HFF-Myc (cell line): ENCODE data around the gene YJU2.

ENCODE experiments used
- DNase-seq: peaks from one replicate; pipeline ENCODE4 v3.0.0-alpha.2; 2011; ENCODE audit warnings: low read depth; ENCODE audit errors: extremely low read depth
- H3K4me3 ChIP-seq: replicated peaks from 2 replicates; pipeline ENCODE4 v1.5.1; 2011; ENCODE audit warnings: low read depth, mild to moderate bottlenecking, control low read depth, low read length
- TF ChIP-seq, protein P1 (sequence below): IDR thresholded peaks from 2 replicates; pipeline ENCODE4 v1.5.1; 2012; ENCODE audit warnings: mild to moderate bottlenecking, low read depth, low read length, control low read depth; ENCODE audit errors: missing control alignments

Gene YJU2

DNA sequence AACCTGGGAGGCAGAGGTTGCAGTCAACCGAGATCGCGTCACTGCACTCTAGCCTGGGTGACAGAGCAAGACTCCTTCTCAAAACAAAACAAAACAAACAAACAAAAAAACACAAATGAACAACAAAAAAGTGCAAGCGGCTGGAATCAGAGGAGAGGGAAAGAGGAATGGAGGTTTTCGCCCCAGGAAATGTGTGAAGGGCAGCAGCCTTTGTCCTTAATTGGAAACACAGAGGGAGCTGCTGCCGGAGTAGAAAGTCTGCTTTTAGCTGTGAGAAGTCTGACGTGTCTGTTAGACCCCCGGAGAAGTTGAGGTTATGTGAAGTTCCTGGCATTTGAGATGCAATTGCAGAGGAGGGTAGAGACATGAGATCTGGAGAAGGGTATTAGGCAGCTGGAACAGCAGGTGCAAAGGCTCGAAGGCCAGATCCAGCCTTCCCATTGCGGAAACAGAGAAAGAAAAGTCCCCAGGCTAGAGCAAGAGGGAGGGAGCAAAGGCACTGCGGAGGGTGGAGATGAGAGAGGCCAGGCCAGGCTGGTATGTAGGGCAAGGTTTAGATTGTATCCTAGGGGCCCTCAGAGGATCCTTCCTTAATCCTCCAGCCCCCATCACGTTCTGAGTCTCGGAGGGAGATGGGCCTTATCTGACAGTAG lies 54.8 kb downstream of the YJU2 start:
- H3K4me3 ChIP-seq = no peak overlapping the region
- no peak for DNase-seq
- TF ChIP-seq, protein P1, sequence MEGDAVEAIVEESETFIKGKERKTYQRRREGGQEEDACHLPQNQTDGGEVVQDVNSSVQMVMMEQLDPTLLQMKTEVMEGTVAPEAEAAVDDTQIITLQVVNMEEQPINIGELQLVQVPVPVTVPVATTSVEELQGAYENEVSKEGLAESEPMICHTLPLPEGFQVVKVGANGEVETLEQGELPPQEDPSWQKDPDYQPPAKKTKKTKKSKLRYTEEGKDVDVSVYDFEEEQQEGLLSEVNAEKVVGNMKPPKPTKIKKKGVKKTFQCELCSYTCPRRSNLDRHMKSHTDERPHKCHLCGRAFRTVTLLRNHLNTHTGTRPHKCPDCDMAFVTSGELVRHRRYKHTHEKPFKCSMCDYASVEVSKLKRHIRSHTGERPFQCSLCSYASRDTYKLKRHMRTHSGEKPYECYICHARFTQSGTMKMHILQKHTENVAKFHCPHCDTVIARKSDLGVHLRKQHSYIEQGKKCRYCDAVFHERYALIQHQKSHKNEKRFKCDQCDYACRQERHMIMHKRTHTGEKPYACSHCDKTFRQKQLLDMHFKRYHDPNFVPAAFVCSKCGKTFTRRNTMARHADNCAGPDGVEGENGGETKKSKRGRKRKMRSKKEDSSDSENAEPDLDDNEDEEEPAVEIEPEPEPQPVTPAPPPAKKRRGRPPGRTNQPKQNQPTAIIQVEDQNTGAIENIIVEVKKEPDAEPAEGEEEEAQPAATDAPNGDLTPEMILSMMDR = no peak

DNA sequence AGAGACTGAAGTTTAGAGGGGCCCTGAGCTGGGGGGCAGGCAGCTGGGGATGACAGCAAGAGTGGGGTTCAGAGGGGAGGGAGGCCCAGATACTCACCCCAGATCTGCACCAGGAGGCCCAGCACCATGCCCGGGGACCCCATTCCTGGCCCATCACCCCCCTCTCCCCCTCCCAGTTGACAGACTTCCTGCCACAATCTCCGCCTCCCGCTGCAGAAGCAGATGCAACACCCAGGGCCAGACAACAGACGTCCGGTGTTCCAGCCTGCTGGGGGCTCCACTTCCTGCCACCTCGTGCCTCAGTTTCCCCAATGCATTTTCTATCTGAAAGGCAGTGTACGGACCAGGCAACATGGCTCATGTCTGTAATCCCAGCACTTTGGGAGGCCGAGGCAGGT lies 55.4 kb downstream of the YJU2 start, which contains the start of gene TMIGD2:
TMIGD2 (minus strand) TSS at position 147 of the 398 bp plus-strand sequence; CDS start at position 143, 4 bp downstream.
- TF ChIP-seq, protein P1 = no peak
- DNase-seq = no peak
- H3K4me3 ChIP-seq = no peak within 1 kb of the TSS

DNA sequence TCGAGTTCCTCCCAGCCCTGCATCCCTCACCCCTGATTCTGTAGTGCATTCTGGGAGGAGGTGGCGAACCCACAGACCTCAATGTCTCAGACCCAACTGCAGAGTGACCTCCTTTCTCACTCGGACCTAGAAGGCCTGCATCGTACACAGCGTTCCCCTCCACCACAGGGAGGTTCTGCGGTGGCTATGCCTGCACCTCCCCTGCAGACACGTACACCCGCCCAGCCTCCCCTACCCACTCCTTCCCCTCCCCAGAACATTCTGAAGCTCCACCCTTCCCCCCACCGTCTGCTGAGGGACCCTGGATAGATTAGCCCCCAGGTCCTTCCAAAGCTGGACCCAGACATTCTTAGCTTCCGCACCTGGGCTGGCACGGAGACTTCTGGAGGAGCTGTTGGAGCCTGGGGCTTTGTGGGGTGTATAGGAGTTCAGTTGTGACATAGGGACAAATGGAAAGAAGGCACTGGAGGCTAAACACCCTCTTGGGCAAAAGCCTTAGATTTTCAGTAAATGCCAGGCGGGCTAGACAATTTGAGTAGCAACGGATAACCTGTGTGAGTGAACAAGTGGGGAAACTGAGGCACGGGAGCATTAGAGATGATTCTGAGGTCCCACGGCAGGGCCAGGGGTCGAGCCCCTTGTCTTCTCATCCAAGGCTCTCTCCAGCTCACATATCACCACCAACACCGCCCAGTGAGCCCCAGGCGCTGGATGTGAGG lies 57.1 kb downstream of the YJU2 start:
- peak overlapping the region; percentile 35 for H3K4me3 ChIP-seq
- DNase-seq = no peak
- TF ChIP-seq, protein P1 = no peak

DNA sequence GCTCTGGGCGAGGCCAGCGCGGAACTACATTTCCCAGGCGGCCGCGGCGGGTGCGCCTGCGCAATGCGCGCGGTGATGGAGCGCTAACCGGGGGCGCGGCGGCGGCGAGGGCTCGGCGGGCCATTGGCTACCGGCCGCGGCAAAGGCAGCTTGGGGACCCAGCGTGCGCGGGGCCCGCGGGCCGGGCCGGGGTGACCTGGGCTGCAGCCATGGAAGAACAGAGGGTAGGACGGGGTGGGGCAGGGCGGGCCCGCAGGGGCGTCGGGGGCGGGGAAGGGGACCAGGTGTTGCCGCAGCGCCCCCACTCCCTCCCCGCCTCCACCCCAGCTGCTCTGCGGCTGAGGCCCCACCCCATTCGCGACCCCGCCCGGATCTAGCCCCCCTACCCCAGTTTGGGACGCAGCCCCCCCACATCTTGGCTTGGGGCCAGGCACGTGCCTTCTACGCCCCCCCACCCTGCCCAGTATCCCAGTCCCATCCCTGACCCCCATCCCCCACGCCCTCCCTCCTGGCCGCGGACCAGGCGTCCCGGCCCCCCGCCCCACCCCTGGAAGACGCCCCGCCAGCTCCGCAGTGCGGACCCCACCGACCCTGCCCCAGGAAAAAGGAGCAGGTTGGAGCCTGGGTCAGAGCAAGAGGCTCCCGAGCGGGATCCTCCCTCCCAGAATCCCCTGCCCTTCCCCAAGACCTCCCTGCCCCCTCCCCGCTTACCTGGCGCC lies 57.8 kb downstream of the YJU2 start, which contains the start of gene FSD1:
FSD1 (plus strand) TSS at position 61 of the 719 bp plus-strand sequence; CDS start at position 210, 149 bp downstream.
- DNase-seq = no peak
- TF ChIP-seq, protein P1 = no peak
- peak within 1 kb of the TSS; percentile 35 for H3K4me3 ChIP-seq

DNA sequence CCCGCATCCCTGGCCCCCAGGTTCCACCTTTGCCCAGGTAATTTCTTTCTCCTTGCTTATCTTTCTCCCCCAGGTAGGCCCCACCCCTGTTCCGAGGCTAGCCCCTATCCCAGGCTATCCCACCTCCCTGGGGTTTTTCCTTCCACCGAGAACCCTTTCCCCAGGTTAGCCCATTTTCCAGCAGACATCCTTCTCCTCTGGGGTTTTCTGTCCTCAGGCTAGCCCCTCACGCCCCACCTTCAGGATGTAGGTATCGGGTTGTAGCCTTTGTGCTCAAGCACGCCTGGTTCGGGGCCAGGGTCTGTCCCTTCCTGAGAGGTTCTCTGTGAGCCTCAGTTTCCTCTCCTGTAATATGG lies 58.4 kb downstream of the YJU2 start:
- peak overlapping the region; percentile 35 for H3K4me3 ChIP-seq
- TF ChIP-seq, protein P1 = no peak
- no peak for DNase-seq

DNA sequence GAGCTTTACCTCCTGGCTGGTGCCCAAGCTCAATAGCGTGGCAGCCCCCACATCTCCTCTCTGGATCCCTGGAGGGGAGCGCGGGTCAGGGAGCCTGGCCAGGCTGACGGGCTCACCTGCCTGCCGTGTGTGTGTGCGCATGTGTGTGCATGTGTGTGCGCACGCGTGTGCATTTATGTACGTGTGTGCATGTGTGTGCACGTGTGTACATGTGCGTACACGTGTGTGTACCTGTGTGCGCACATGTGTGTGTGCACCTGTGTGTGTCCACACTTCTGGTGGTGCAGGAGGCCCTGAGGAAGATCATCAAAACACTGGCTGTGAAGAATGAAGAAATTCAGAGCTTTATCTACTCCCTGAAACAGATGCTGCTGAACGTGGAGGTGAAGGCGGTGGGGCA lies 58.8 kb downstream of the YJU2 start:
- peak overlapping the region; percentile 35 for H3K4me3 ChIP-seq
- no peak for DNase-seq
- TF ChIP-seq, protein P1 = no peak
